ENCODE results near the gene COA7.

DNA sequence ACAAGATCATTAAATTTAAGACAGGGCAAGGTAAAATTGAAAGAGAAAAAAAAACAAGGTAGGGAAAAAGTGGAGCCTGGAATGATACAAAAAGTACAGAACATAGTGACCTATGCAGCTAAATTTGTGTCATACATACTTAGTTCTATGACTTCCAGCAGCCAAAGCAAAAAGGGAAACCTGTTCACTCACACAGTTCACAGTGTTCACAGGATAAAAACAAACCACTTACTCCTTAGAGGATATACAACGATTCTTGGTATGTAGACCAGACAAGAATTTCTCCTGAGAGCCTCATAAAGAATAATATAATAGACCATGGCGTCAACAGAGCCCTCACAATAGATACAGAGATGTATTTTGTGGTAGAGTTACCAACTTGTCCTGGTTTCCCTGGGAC, 27.5 kb downstream of the COA7 start:
- TF ChIP-seq, protein P1, sequence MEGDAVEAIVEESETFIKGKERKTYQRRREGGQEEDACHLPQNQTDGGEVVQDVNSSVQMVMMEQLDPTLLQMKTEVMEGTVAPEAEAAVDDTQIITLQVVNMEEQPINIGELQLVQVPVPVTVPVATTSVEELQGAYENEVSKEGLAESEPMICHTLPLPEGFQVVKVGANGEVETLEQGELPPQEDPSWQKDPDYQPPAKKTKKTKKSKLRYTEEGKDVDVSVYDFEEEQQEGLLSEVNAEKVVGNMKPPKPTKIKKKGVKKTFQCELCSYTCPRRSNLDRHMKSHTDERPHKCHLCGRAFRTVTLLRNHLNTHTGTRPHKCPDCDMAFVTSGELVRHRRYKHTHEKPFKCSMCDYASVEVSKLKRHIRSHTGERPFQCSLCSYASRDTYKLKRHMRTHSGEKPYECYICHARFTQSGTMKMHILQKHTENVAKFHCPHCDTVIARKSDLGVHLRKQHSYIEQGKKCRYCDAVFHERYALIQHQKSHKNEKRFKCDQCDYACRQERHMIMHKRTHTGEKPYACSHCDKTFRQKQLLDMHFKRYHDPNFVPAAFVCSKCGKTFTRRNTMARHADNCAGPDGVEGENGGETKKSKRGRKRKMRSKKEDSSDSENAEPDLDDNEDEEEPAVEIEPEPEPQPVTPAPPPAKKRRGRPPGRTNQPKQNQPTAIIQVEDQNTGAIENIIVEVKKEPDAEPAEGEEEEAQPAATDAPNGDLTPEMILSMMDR (conservative IDR thresholded peaks at IDR 0.05; ENCODE audit: low read depth, low read length) = no peak
- no peak for TF ChIP-seq EZH2 (IDR thresholded peaks at IDR 0.05; ENCODE audit: low read length, unreplicated experiment)
